M059J (cell line): Measurements from ENCODE around the gene KAT14. TPM values are rescaled to one million over a fixed set of nuclear protein-coding genes. Genes with fewer than 3 reads are reported as not detected.
"Not testable (repeated sequence)": the region's sequence is repeated elsewhere in the genome, so short reads cannot be mapped to it uniquely, and the experiment has no call there.

Experiments
- DNase-seq: peaks from one replicate; pipeline ENCODE4 v3.0.0-alpha.2; 2012; ENCODE audit warnings: low read depth
- total RNA-seq: library from RNA; depleted of rRNA; stranded (reverse); fragments of >200 nt; shearing (Covaris generic); gene quantifications from 2 replicates; pipeline ENCODE4 v1.2.3, GENCODE V29; 2014

The KAT14 gene
- total RNA-seq, 1 experiment from 2014 or later, result 15.4 TPM

- DNase-seq, result no peak
Observed at GRCh38 chr20:18154342-18154741, 16.7 kb downstream of the KAT14 start.

- DNase-seq, result no peak
Observed at GRCh38 chr20:18156045-18156444, 18.4 kb downstream of the KAT14 start.

GRCh38 chr20:18164356-18164755, 26.7 kb downstream of the KAT14 start:
- peak; percentile 90 for DNase-seq

- no peak for DNase-seq
Observed at GRCh38 chr20:18165553-18165952, 27.9 kb downstream of the KAT14 start.

GRCh38 chr20:18166241-18166881, 28.7 kb downstream of the KAT14 start:
- DNase-seq, result no peak

- no peak for DNase-seq
Observed at GRCh38 chr20:18166950-18167349, 29.3 kb downstream of the KAT14 start.

- no peak for DNase-seq
Observed at GRCh38 chr20:18172379-18172778, 34.7 kb downstream of the KAT14 start.

- no peak for DNase-seq
Observed at GRCh38 chr20:18174906-18175683, 37.4 kb downstream of the KAT14 start.

GRCh38 chr20:18176318-18176785, 38.7 kb downstream of the KAT14 start:
- no peak for DNase-seq

- DNase-seq, result not testable (repeated sequence)
Observed at GRCh38 chr20:18180366-18180765, 42.7 kb downstream of the KAT14 start.

GRCh38 chr20:18180815-18181214, 43.2 kb downstream of the KAT14 start:
- DNase-seq, result no peak

- DNase-seq, result no peak
Observed at GRCh38 chr20:18187020-18187419, 49.4 kb downstream of the KAT14 start.

- no peak for DNase-seq
Observed at GRCh38 chr20:18188434-18188833, 50.8 kb downstream of the KAT14 start.

GRCh38 chr20:18190338-18191233, 52.9 kb downstream of the KAT14 start:
- peak; percentile 30 for DNase-seq

GRCh38 chr20:18191306-18191705, 53.6 kb downstream of the KAT14 start:
- DNase-seq, result no peak

GRCh38 chr20:18194461-18194860, 56.8 kb downstream of the KAT14 start:
- DNase-seq, result not testable (repeated sequence)

GRCh38 chr20:18195931-18196330, 58.3 kb downstream of the KAT14 start:
- no peak for DNase-seq

- DNase-seq, result peak; percentile 78
Observed at GRCh38 chr20:18197382-18198070, 59.9 kb downstream of the KAT14 start.

GRCh38 chr20:18202966-18203365, 65.3 kb downstream of the KAT14 start:
- no peak for DNase-seq

- not testable (repeated sequence) for DNase-seq
Observed at GRCh38 chr20:18203700-18204099, 66.0 kb downstream of the KAT14 start.

GRCh38 chr20:18213002-18213401, 75.3 kb downstream of the KAT14 start:
- no peak for DNase-seq

- DNase-seq, result peak; percentile 28
Observed at GRCh38 chr20:18215566-18215965, 77.9 kb downstream of the KAT14 start.
